Panc1 (cell line): ENCODE measurements around the gene PXDN. TPM values are rescaled to one million over a fixed set of nuclear protein-coding genes. Genes with fewer than 3 reads are reported as not detected.
A peak's percentile ranks its signal among the peaks of the same experiment; 100 is the strongest.

Experiments used
- ATAC-seq: fragments of 200-7000 bp; cut with Tn5 transposase; 2 replicates; pipeline ENCODE4 v1.9.1; 2020; ENCODE audit warnings: mild to moderate bottlenecking, moderate library complexity
- BruUV-seq: library from RNA; stranded (reverse); fragments of 400-500 nt; replicated peaks from 2 replicates; lab custom pipeline; 2021; lab: Mats Ljungman, UMichigan
- CTCF ChIA-PET: fragments of 300-600 bp; sonication (Branson Sonifier 250); formaldehyde crosslinking; loops from one replicate; lab custom pipeline; 2022; ENCODE audit warnings: antibody characterized with exemption; lab: Charles Lee
- POLR2A ChIA-PET: fragments of 300-600 bp; sonication (Branson Sonifier 250); formaldehyde crosslinking; loops from one replicate; lab custom pipeline; 2022; ENCODE audit warnings: antibody characterized with exemption; lab: Charles Lee
- DNase-seq: peaks from one replicate; pipeline ENCODE4 v3.0.0-alpha.2; 2010; ENCODE audit warnings: low read depth, low spot score
- H3K27ac ChIP-seq: 2 replicates; pipeline ENCODE4 v1.5.1; 2011; ENCODE audit warnings: mild to moderate bottlenecking, low read length, inconsistent platforms
- H3K27me3 ChIP-seq: fragments of 200-500 bp; sonication (Bioruptor generic); 2 replicates; pipeline ENCODE4 v1.6.0; 2014; ENCODE audit warnings: low read length, inconsistent platforms; ENCODE audit not compliant: control insufficient read depth, insufficient read depth
- H3K36me3 ChIP-seq: fragments of 200-500 bp; sonication (Bioruptor generic); 2 replicates; pipeline ENCODE4 v1.5.1; 2014; ENCODE audit warnings: inconsistent platforms, mild to moderate bottlenecking, low read length, moderate library complexity; ENCODE audit not compliant: control insufficient read depth, insufficient read depth
- H3K4me1 ChIP-seq: 2 replicates; pipeline ENCODE4 v1.5.1; 2011; ENCODE audit warnings: inconsistent platforms, mild to moderate bottlenecking, low read length, moderate library complexity; ENCODE audit not compliant: control insufficient read depth, insufficient read depth
- H3K4me3 ChIP-seq, 2 experiments: 2 replicates each; pipeline ENCODE4 v1.5.1; 2011 to 2012; ENCODE audit warnings: low read depth in 2 of 2, low read length in 2 of 2, mild to moderate bottlenecking in 2 of 2, inconsistent platforms in 1 of 2, moderate library complexity in 1 of 2
- H3K9me3 ChIP-seq: fragments of 200-500 bp; sonication (Bioruptor generic); 2 replicates; pipeline ENCODE4 v1.5.1; 2014; ENCODE audit warnings: low read depth, mild to moderate bottlenecking, inconsistent platforms, low read length, moderate library complexity; ENCODE audit not compliant: control insufficient read depth, insufficient read depth
- CTCF ChIP-seq: fragments of 450-650 bp; IDR thresholded peaks from 2 replicates; pipeline ENCODE4 v1.5.1; 2017; ENCODE audit warnings: mild to moderate bottlenecking
- POLR2AphosphoS5 ChIP-seq: IDR thresholded peaks from 2 replicates; pipeline ENCODE4 v1.6.1; 2012; ENCODE audit warnings: mild to moderate bottlenecking, low read depth, low read length, moderate library complexity
- REST ChIP-seq, 2 experiments: IDR thresholded peaks; 2 replicates each; pipeline ENCODE4 v1.6.1; 2011 to 2012; ENCODE audit warnings: low read depth in 2 of 2, control low read depth in 1 of 2, low read length in 1 of 2, mild to moderate bottlenecking in 1 of 2, moderate library complexity in 1 of 2; ENCODE audit not compliant: insufficient read depth in 1 of 2
- SIN3A ChIP-seq: IDR thresholded peaks from 2 replicates; pipeline ENCODE4 v1.6.1; 2012; ENCODE audit warnings: low read depth, mild to moderate bottlenecking, low read length, moderate library complexity, borderline replicate concordance; ENCODE audit not compliant: insufficient read depth
- TCF7L2 ChIP-seq: IDR thresholded peaks from 2 replicates; pipeline ENCODE4 v1.6.1; 2011; ENCODE audit warnings: mild to moderate bottlenecking, low read depth, low read length, inconsistent platforms
- in situ Hi-C: cut with HindIII; loops from 2 replicates; pipeline ENCODE4 v1.10.0; 2016; ENCODE audit warnings: low sequenced_read_pairs, low pct_unique_long_range_greater_than_20kb
- intact Hi-C: fragments of 100-400 bp; cut with micrococcal nuclease; formaldehyde crosslinking; loops from one replicate; pipeline ENCODE4 v1.10.0; 2022; ENCODE audit not compliant: unreplicated experiment
- total RNA-seq: library from RNA; stranded (reverse); gene quantifications from one replicate; pipeline ENCODE4 v1.2.1, GENCODE V29; 2021; ENCODE audit not compliant: unreplicated experiment

PXDN gene
- total RNA-seq, 1 experiment from 2014 or later: 2.5 TPM

GRCh38 chr2:1730015-1730927, 14.0 kb downstream of the PXDN start:
- H3K27ac ChIP-seq: peak overlapping the region; percentile 90
- POLR2A ChIA-PET: interaction anchor here (0.6 kb wide), 1 partner anchor 18 kb away, joined by 3 read pairs; no protein-coding TSS in a partner anchor
- in situ Hi-C loops (no loop called here), intact Hi-C loops (no loop called here)
- peaks cover 48% of the 10 kb centered on the region for H3K4me1 ChIP-seq
- ATAC-seq: peak; percentile 63
- no peaks in the 10 kb centered on the region for H3K27me3 ChIP-seq
- H3K4me3 ChIP-seq: no peak overlapping the region
- no TSS peak for BruUV-seq
- no peak for TF ChIP-seq CTCF
- no peak for TF ChIP-seq POLR2AphosphoS5
- TF ChIP-seq REST (IDR thresholded peaks at IDR 0.05; ENCODE audit: insufficient read depth in 1 of 2, low read depth in 2 of 2, low read length in 1 of 2): no peak
- TF ChIP-seq SIN3A: no peak
- no peak for TF ChIP-seq TCF7L2
- CTCF ChIA-PET: interaction anchor here (0.6 to 0.9 kb wide), 2 partner anchors 20 to 73 kb away, joined by 3 to 4 read pairs; no protein-coding TSS in a partner anchor
- no peaks in the 10 kb centered on the region; the same call in 1 of the 2 replicates for H3K9me3 ChIP-seq
- H3K36me3 ChIP-seq: no peaks in the 10 kb centered on the region
- DNase-seq: no peak

- intact Hi-C loops: no loop called here
- Histone ChIP-seq H3K27me3 (no peaks in the 10 kb centered on the region), H3K36me3 (no peaks in the 10 kb centered on the region), H3K4me1 (peaks cover 48% of the 10 kb centered on the region), H3K4me3 (no peak overlapping the region), H3K9me3 (no peaks in the 10 kb centered on the region; the same call in 1 of the 2 replicates), H3K27ac (peak overlapping the region; percentile 90)
- BruUV-seq: no TSS peak
- ChIA-PET CTCF (interaction anchor here (0.5 to 1.1 kb wide), 2 partner anchors 21 to 127 kb away, joined by 4 to 8 read pairs; no protein-coding TSS in a partner anchor), POLR2A (no interaction called here)
- in situ Hi-C loops: no loop called here
- ATAC-seq: peak; percentile 23; the same call in 1 of the 2 replicates
- TF ChIP-seq POLR2AphosphoS5 (no peak), TCF7L2 (no peak), CTCF (no peak), REST (IDR thresholded peaks at IDR 0.05; ENCODE audit: insufficient read depth in 1 of 2, low read depth in 2 of 2, low read length in 1 of 2) (no peak), SIN3A (no peak)
- DNase-seq: no peak
These were observed 15.1 kb downstream of the PXDN start for GRCh38 chr2:1729242-1729641.
